Colonic mucosa (tissue), 4 donors: Measurements from ENCODE around the gene PRRG2. TPM values are rescaled to one million over a fixed set of nuclear protein-coding genes. Genes with fewer than 3 reads are reported as not detected.

Experiments
- DNase-seq: peaks from one replicate; pipeline ENCODE4 v3.0.0-alpha.2; 2020
- H3K27ac ChIP-seq: fragments of 200-600 bp; one replicate; pipeline ENCODE4 v1.8.0; 2021
- H3K27me3 ChIP-seq: fragments of 200-600 bp; one replicate; pipeline ENCODE4 v1.8.0; 2021
- H3K36me3 ChIP-seq: fragments of 200-600 bp; one replicate; pipeline ENCODE4 v1.8.0; 2021
- H3K4me1 ChIP-seq: fragments of 200-600 bp; one replicate; pipeline ENCODE4 v1.8.0; 2021; ENCODE audit warnings: mild to moderate bottlenecking
- H3K4me3 ChIP-seq: fragments of 200-600 bp; one replicate; pipeline ENCODE4 v1.8.0; 2021
- H3K9ac ChIP-seq, 2 donors: one replicate each; pipeline ENCODE4 v1.7.0; 2013; ENCODE audit warnings: control low read depth in 2 of 2, low read depth in 2 of 2, low read length in 2 of 2
- H3K9me3 ChIP-seq: fragments of 200-600 bp; one replicate; pipeline ENCODE4 v1.8.0; 2021
- CTCF ChIP-seq: fragments of 200-600 bp; IDR thresholded peaks from one replicate; pipeline ENCODE4 v1.8.0; 2022; ENCODE audit warnings: antibody characterized with exemption, mild to moderate bottlenecking
- intact Hi-C: fragments of 100-400 bp; cut with DNase I; formaldehyde crosslinking; loops from one replicate; pipeline ENCODE4 v1.14.1; 2022
- total RNA-seq, 2 donors: library from RNA; stranded (reverse); fragmentation: NEBNext Ultra II Directional in 1 of 2; extraction: Animal tissue kit (Norgen Biotek cat#: 25700) in 1 of 2; gene quantifications; one replicate each; pipeline ENCODE4 v1.2.1, GENCODE V29; 2021
- donor health status: healthy.
- donor health status: DM: no; HTN: no; CAD: no.
- donor health status: DM: no; HTN: no; CAD: no.

PRRG2 gene
- total RNA-seq, 2 donors from 2014 or later, result 16.2 to 20.2 TPM

GRCh38 chr19:49590071-49590970, 9.2 kb downstream of the PRRG2 start:
- intact Hi-C loops, result loop anchor here (5.0 kb wide), 1 partner anchor 47 kb away; no protein-coding TSS in a partner anchor
- no peaks in the 10 kb centered on the region for H3K9me3 ChIP-seq
- H3K9ac ChIP-seq, result peak overlapping the region; percentile 86 to 92
- no peak for TF ChIP-seq CTCF
- peak overlapping the region; percentile 74 for H3K4me3 ChIP-seq
- no peaks in the 10 kb centered on the region for H3K27me3 ChIP-seq
- H3K27ac ChIP-seq, result peak overlapping the region; percentile 91
- peaks cover 5% of the 10 kb centered on the region for H3K36me3 ChIP-seq
- DNase-seq, result peak; percentile 99
- no peaks in the 10 kb centered on the region for H3K4me1 ChIP-seq

- TF ChIP-seq CTCF, result no peak
- peak; percentile 65 for DNase-seq
- intact Hi-C loops, result loop anchor here (5.0 kb wide), 1 partner anchor 46 kb away; no protein-coding TSS in a partner anchor
- H3K27me3 ChIP-seq, result no peaks in the 10 kb centered on the region
- no peaks in the 10 kb centered on the region for H3K9me3 ChIP-seq
- H3K4me3 ChIP-seq, result peak within 1 kb of the TSS; percentile 74
- H3K27ac ChIP-seq, result peak within 1 kb of the TSS; percentile 91
- peak within 1 kb of the TSS; percentile 92 for H3K9ac ChIP-seq
- peaks cover 5% of the 10 kb centered on the region for H3K36me3 ChIP-seq
- H3K4me1 ChIP-seq, result no peaks in the 10 kb centered on the region
Measured at GRCh38 chr19:49590971-49591730, 10.0 kb downstream of the PRRG2 start, which contains the start of gene PRR12. PRR12 (plus strand) TSS chr19:49591182; CDS start chr19:49591655, 473 bp downstream.

- Histone ChIP-seq H3K9ac (peak overlapping the region; percentile 69 to 92), H3K36me3 (peaks cover 5% of the 10 kb centered on the region), H3K27ac (peak overlapping the region; percentile 91), H3K4me3 (peak overlapping the region; percentile 74), H3K27me3 (no peaks in the 10 kb centered on the region), H3K9me3 (no peaks in the 10 kb centered on the region), H3K4me1 (no peaks in the 10 kb centered on the region)
- no peak for TF ChIP-seq CTCF
- DNase-seq, result peak; percentile 70
- intact Hi-C loops, result loop anchor here (5.0 kb wide), 1 partner anchor 45 kb away; no protein-coding TSS in a partner anchor
Measured at GRCh38 chr19:49591731-49592485, 10.8 kb downstream of the PRRG2 start.

GRCh38 chr19:49592486-49593232, 11.5 kb downstream of the PRRG2 start:
- DNase-seq, result peak; percentile 58
- intact Hi-C loops, result loop anchor here (5.0 kb wide), 1 partner anchor 45 kb away; no protein-coding TSS in a partner anchor

More at GRCh38 chr19:49592486-49593232, 11.5 kb downstream of the PRRG2 start:
- H3K9ac ChIP-seq, result peak overlapping the region; percentile 69 to 92
- no peaks in the 10 kb centered on the region for H3K27me3 ChIP-seq
- no peaks in the 10 kb centered on the region for H3K9me3 ChIP-seq
- no peak for TF ChIP-seq CTCF
- peak overlapping the region; percentile 91 for H3K27ac ChIP-seq
- H3K36me3 ChIP-seq, result peaks cover 5% of the 10 kb centered on the region
- H3K4me3 ChIP-seq, result peak overlapping the region; percentile 74
- no peaks in the 10 kb centered on the region for H3K4me1 ChIP-seq
